PFSK-1 (cell line): ENCODE data around the gene BRIP1.

Source experiments
- FOXP2 ChIP-seq: optimal IDR thresholded peaks from 2 replicates; pipeline ENCODE3; 2011; ENCODE audit warnings: borderline replicate concordance, control low read depth, inconsistent platforms; ENCODE audit not compliant: insufficient read depth; ENCODE audit errors: extremely low read length, extremely low read depth
- POLR2AphosphoS5 ChIP-seq: IDR thresholded peaks from 2 replicates; pipeline ENCODE4 v1.6.1; 2012; ENCODE audit warnings: low read depth, mild to moderate bottlenecking, control low read depth, low read length, moderate library complexity
- SIN3A ChIP-seq: IDR thresholded peaks from 2 replicates; pipeline ENCODE4 v1.6.1; 2012; ENCODE audit warnings: mild to moderate bottlenecking, low read length, moderate library complexity, borderline replicate concordance; ENCODE audit not compliant: insufficient read depth
- TAF1 ChIP-seq: IDR thresholded peaks from 2 replicates; pipeline ENCODE4 v1.6.1; 2012; ENCODE audit warnings: low read length, control low read depth, borderline replicate concordance; ENCODE audit not compliant: insufficient read depth
- TF ChIP-seq, protein P1 (sequence below), 2 experiments: IDR thresholded peaks; 2 replicates each; pipeline versions ENCODE4 v1.6.1 to v1.8.0; 2011 to 2012; ENCODE audit warnings: low read depth in 2 of 2, low read length in 2 of 2, control low read depth in 1 of 2, inconsistent platforms in 1 of 2, mild to moderate bottlenecking in 1 of 2, moderate library complexity in 1 of 2; ENCODE audit not compliant: insufficient read depth in 1 of 2

The BRIP1 gene

DNA sequence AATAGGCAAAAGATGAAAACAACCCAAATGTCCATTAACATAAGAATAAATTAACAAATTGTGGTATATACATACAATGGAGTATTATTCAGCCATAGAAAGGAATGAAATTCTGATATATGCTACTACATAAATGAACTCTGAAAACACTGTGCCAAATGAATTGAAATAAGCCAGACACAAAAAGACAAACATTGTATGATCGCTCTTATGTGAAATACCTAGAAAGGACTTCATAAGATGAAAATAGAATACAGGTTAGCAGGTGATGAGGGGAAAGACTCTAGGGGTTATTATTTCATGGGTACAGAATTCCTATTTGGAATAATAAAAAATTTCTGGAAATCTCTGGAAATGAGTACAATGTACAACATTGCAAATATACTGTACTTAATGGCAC, 80.2 kb downstream of the BRIP1 start:
- TF ChIP-seq POLR2AphosphoS5 (no peak), SIN3A (no peak), TAF1 (no peak), FOXP2 (no peak)
- TF ChIP-seq, protein P1, sequence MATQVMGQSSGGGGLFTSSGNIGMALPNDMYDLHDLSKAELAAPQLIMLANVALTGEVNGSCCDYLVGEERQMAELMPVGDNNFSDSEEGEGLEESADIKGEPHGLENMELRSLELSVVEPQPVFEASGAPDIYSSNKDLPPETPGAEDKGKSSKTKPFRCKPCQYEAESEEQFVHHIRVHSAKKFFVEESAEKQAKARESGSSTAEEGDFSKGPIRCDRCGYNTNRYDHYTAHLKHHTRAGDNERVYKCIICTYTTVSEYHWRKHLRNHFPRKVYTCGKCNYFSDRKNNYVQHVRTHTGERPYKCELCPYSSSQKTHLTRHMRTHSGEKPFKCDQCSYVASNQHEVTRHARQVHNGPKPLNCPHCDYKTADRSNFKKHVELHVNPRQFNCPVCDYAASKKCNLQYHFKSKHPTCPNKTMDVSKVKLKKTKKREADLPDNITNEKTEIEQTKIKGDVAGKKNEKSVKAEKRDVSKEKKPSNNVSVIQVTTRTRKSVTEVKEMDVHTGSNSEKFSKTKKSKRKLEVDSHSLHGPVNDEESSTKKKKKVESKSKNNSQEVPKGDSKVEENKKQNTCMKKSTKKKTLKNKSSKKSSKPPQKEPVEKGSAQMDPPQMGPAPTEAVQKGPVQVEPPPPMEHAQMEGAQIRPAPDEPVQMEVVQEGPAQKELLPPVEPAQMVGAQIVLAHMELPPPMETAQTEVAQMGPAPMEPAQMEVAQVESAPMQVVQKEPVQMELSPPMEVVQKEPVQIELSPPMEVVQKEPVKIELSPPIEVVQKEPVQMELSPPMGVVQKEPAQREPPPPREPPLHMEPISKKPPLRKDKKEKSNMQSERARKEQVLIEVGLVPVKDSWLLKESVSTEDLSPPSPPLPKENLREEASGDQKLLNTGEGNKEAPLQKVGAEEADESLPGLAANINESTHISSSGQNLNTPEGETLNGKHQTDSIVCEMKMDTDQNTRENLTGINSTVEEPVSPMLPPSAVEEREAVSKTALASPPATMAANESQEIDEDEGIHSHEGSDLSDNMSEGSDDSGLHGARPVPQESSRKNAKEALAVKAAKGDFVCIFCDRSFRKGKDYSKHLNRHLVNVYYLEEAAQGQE (IDR thresholded peaks at IDR 0.05; ENCODE audit: insufficient read depth in 1 of 2, low read depth in 2 of 2, low read length in 2 of 2) = no peak

DNA sequence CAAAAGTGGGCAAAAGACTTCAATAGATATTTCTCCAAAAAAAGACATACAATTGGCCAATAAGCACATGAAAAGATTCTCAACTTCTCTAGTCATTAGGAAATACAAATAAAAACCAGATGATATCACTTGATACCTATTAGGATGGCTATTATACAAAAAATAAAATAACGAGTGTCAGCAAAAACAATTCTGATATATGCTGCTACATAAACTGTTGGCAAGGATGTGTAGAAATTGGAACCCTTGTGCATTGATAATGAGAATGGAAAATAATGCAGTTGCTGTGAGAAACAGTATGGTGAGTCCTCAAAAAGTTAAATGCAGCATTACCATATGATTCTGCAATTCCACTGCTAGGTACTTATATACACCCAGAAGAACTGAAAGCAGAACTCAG, 80.6 kb downstream of the BRIP1 start:
- TF ChIP-seq POLR2AphosphoS5 = no peak
- TF ChIP-seq TAF1 = no peak
- no peak for TF ChIP-seq SIN3A
- TF ChIP-seq FOXP2 = no peak
- TF ChIP-seq, protein P1 (IDR thresholded peaks at IDR 0.05; ENCODE audit: insufficient read depth in 1 of 2, low read depth in 2 of 2, low read length in 2 of 2) = no peak

DNA sequence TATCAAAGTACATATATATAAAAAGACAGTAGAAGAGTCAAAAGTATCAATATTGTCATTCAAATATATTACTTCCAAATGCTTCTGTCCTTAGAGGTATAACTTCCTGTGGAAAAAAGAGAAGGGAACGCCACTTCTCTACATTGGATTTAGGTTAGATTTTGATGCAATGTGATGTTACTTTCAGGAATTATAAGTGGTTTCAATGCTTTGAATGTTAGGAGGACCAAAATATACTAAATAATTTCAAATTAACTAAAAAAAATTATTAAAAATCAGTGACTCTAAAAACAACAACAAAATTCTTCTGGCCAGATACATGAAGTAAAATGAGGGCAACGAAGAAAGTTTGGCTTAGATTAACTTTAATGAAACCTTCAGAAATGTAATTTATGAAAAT, 88.0 kb downstream of the BRIP1 start:
- TF ChIP-seq, protein P1 (IDR thresholded peaks at IDR 0.05; ENCODE audit: insufficient read depth in 1 of 2, low read depth in 2 of 2, low read length in 2 of 2) = no peak
- TF ChIP-seq FOXP2 = no peak
- no peak for TF ChIP-seq TAF1
- TF ChIP-seq SIN3A = no peak
- no peak for TF ChIP-seq POLR2AphosphoS5

DNA sequence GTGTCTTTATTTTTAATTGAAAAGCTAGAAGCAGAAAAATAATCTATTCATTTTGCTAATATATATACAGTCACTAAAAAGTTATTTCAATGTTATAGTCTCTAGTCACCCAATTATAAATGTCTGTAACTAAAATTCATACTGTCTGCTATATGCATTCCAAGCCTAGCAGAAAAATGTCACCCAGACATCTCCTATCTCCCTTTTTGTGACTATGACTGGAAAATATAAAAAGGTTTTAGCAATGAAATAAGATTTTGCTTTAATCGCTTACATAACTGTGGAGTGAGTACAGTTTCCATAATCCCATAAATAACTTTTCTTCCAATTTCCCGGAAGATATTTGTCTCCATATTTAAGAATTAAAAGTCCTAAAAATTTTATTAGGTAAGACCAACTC, 88.6 kb downstream of the BRIP1 start:
- TF ChIP-seq, protein P1 (IDR thresholded peaks at IDR 0.05; ENCODE audit: insufficient read depth in 1 of 2, low read depth in 2 of 2, low read length in 2 of 2) = no peak
- TF ChIP-seq FOXP2 (no peak), SIN3A (no peak), TAF1 (no peak), POLR2AphosphoS5 (no peak)

DNA sequence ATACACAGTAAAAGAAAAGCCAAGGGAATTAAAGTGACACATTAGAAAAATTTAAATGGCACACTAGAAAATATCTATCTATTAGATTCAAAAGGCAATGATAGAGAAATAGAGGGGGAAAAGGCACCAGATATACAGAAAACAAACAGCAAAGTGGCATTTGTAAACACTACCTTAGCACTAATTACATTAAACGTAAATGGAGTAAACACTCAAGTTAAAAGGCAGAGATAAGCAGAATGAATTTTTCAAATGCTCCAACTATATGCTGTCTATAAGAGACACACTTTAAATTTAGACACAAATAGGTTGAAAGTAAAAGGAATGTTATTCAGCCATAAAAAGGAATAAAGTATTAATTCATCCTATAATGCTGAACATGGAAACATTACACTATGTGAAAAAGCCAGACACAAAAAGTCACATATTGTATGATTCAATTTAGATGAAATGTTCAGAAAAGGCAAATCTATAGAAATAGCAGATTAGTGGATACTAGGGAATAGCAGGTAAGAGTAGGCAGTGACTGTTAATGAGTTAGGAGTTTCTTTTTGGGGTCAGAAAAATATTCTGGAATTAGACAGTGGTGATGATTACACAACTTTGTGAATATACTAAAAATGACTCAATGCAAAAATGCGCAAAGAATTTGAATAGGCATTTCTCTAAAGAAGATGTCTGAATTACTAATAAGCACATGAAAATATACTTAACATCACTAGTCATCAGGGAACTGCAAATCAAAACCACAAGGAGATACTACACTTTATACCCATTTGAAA, 92.4 kb downstream of the BRIP1 start:
- TF ChIP-seq SIN3A (no peak), FOXP2 (no peak), TAF1 (no peak), POLR2AphosphoS5 (no peak)
- TF ChIP-seq, protein P1 (IDR thresholded peaks at IDR 0.05; ENCODE audit: insufficient read depth in 1 of 2, low read depth in 2 of 2, low read length in 2 of 2) = no peak
